Panc1 (cell line): ENCODE data around the gene TCP11L2.

ENCODE experiments used
- TCF7L2 ChIP-seq: IDR thresholded peaks from 2 replicates; pipeline ENCODE4 v1.6.1; 2011; ENCODE audit warnings: mild to moderate bottlenecking, low read depth, low read length, inconsistent platforms
- TF ChIP-seq, protein P1 (sequence below): fragments of 450-650 bp; IDR thresholded peaks from 2 replicates; pipeline ENCODE4 v1.5.1; 2017; ENCODE audit warnings: mild to moderate bottlenecking
- TF ChIP-seq, protein P2 (sequence below), 2 experiments: IDR thresholded peaks; 2 replicates each; pipeline ENCODE4 v1.6.1; 2011 to 2012; ENCODE audit warnings: low read depth in 2 of 2, control low read depth in 1 of 2, low read length in 1 of 2, mild to moderate bottlenecking in 1 of 2, moderate library complexity in 1 of 2; ENCODE audit not compliant: insufficient read depth in 1 of 2

DNA sequence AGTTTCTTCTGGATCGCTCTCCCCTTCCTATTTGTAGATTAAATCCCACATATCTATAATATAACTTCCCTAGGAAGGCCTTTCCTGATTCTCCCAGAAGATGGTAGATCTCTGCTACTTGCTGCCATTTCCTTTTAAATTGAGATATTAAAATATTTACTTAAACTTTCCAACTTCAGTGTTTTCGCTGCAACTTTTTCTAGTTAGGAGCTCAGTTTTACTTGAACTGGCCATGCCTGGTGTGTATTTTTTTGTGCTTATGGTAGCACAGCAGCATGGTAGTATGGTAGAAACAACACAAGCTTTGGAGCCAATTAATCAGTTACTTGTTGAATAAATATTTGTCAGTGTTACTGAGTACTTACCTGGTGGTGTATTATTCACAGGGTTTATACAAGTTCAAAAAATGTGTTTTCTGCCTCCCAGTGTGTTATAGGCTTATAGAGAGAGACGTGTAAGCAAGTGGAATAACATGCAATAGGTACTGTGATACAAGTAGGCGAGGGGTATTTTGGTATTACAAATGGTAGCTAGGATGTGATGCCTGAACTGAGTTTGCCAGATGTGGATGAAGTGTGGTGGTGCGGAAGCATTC, 58.0 kb downstream of the TCP11L2 start:
- TF ChIP-seq, protein P1, sequence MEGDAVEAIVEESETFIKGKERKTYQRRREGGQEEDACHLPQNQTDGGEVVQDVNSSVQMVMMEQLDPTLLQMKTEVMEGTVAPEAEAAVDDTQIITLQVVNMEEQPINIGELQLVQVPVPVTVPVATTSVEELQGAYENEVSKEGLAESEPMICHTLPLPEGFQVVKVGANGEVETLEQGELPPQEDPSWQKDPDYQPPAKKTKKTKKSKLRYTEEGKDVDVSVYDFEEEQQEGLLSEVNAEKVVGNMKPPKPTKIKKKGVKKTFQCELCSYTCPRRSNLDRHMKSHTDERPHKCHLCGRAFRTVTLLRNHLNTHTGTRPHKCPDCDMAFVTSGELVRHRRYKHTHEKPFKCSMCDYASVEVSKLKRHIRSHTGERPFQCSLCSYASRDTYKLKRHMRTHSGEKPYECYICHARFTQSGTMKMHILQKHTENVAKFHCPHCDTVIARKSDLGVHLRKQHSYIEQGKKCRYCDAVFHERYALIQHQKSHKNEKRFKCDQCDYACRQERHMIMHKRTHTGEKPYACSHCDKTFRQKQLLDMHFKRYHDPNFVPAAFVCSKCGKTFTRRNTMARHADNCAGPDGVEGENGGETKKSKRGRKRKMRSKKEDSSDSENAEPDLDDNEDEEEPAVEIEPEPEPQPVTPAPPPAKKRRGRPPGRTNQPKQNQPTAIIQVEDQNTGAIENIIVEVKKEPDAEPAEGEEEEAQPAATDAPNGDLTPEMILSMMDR = no peak
- no peak for TF ChIP-seq TCF7L2
- TF ChIP-seq, protein P2, sequence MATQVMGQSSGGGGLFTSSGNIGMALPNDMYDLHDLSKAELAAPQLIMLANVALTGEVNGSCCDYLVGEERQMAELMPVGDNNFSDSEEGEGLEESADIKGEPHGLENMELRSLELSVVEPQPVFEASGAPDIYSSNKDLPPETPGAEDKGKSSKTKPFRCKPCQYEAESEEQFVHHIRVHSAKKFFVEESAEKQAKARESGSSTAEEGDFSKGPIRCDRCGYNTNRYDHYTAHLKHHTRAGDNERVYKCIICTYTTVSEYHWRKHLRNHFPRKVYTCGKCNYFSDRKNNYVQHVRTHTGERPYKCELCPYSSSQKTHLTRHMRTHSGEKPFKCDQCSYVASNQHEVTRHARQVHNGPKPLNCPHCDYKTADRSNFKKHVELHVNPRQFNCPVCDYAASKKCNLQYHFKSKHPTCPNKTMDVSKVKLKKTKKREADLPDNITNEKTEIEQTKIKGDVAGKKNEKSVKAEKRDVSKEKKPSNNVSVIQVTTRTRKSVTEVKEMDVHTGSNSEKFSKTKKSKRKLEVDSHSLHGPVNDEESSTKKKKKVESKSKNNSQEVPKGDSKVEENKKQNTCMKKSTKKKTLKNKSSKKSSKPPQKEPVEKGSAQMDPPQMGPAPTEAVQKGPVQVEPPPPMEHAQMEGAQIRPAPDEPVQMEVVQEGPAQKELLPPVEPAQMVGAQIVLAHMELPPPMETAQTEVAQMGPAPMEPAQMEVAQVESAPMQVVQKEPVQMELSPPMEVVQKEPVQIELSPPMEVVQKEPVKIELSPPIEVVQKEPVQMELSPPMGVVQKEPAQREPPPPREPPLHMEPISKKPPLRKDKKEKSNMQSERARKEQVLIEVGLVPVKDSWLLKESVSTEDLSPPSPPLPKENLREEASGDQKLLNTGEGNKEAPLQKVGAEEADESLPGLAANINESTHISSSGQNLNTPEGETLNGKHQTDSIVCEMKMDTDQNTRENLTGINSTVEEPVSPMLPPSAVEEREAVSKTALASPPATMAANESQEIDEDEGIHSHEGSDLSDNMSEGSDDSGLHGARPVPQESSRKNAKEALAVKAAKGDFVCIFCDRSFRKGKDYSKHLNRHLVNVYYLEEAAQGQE (IDR thresholded peaks at IDR 0.05; ENCODE audit: insufficient read depth in 1 of 2, low read depth in 2 of 2, low read length in 1 of 2) = no peak
